ENCODE results near the gene TBX1. TPM values are rescaled to one million over a fixed set of nuclear protein-coding genes. Genes with fewer than 3 reads are reported as not detected.

TBX1 gene
- total and polyA plus RNA-seq, 2 of the 8 experiments (the other 6 are each of a cell fraction or from before 2014, with no cell fraction given) = 0.28 TPM; not detected in 1

DNA sequence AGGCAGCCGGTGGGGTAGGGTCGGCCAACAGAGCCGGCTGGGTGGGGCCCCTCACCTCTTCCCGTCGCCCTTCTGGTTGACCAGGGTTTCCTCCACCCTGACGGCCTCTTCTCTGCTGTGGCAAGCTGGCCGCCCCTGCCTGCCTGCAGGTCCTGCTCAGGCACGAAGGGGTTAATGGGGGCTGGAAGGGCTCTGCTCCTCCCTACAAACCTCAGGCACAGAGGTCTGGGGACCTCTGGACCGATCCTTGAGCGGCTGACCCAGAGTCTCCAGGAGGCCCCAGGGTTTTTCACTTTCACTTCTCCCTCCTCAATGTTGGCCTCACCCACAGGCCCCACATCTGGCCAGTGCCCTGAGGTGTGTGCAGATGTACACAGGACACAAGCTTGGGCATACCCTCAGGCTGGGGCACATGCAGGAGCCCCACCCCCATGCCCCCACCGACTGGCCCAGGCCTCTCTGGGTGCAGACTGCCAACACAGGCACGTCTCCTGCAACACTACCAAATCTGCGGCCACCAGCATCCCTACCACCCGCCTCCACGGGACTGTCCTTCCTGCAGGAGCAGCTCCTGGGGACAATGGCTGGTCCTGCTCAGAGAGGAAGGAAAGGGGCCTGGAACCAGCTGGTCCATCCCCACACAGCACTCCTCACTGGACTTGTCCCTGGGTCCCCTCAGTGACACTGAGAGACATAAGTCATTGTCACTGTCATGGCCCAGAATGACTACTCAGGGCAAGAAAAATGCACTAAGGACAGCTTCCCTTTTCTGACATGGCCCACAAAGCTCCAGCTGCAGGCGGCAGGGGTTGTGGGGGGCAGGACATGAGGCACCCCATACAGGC lies 3.2 kb upstream of the TBX1 start:
- Histone ChIP-seq H4K5ac (ENCODE audit: insufficient read length, low read depth, low read length) (no peak overlapping the region), H2AK5ac (ENCODE audit: low read depth, low read length) (no peak overlapping the region), H2BK12ac (ENCODE audit: low read depth, low read length) (peak overlapping the region; percentile 50; the same call in 1 of the 2 replicates), H3K14ac (ENCODE audit: insufficient read length) (no peak overlapping the region), H3K36me3 (ENCODE audit: control insufficient read depth in 2 of 4, insufficient read depth in 4 of 4, low read length in 3 of 4) (peaks cover 0 to 20% (median 0%) of the 10 kb centered on the region in 4 experiments; a peak in 1 of 8 replicates), H3K79me1 (ENCODE audit: low read depth, low read length) (no peaks in the 10 kb centered on the region), H3K79me2 (ENCODE audit: control insufficient read depth in 1 of 2, insufficient read depth in 2 of 2, low read length in 2 of 2) (no peaks in the 10 kb centered on the region), H2BK20ac (ENCODE audit: low read length) (no peak overlapping the region), H2BK120ac (replicated peaks; ENCODE audit: low read depth, low read length) (no peak overlapping the region), H3K23me2 (ENCODE audit: low read depth, low read length) (no peaks in the 10 kb centered on the region; the same call in 1 of the 2 replicates), H3K4me2 (ENCODE audit: insufficient read depth in 1 of 2, low read depth in 2 of 2, low read length in 2 of 2) (peak overlapping the region; percentile 18 to 67; a peak in 2 of 4 replicates), H3K4me3 (ENCODE audit: extremely low read depth in 1 of 4, insufficient read depth in 2 of 4, low read depth in 3 of 4, low read length in 4 of 4) (peak overlapping the region in 3 of 4 experiments; percentile 4 to 56 (median 10); a peak in 4 of 8 replicates), H3K27me3 (replicated peaks in 1 of 4; ENCODE audit: control insufficient read depth in 3 of 4, extremely low read depth in 1 of 4, insufficient read depth in 3 of 4, low read length in 3 of 4) (peaks cover 85 to 97% (median 91%) of the 10 kb centered on the region in 4 experiments), H3K56ac (replicated peaks; ENCODE audit: insufficient read length, low read depth, low read length) (no peak overlapping the region), H3K9ac (replicated peaks in 1 of 4; ENCODE audit: extremely low read depth in 1 of 4, low read depth in 3 of 4, low read length in 3 of 4) (no peak overlapping the region), H4K8ac (ENCODE audit: extremely low read depth, insufficient read depth, low read length) (no peak overlapping the region; the same call in 1 of the 2 replicates), H2BK15ac (ENCODE audit: low read length) (peak overlapping the region; percentile 88; the same call in 1 of the 2 replicates), H2BK5ac (ENCODE audit: low read depth, low read length) (no peak overlapping the region), H4K91ac (replicated peaks; ENCODE audit: insufficient read length, low read length) (no peak overlapping the region), H3K27ac (ENCODE audit: low read depth, low read length) (no peak overlapping the region), H3K4me1 (replicated peaks in 1 of 4; ENCODE audit: control insufficient read depth in 3 of 4, insufficient read depth in 4 of 4, low read length in 3 of 4) (peaks cover 0 to 44% (median 19%) of the 10 kb centered on the region in 4 experiments; a peak in 5 of 7 replicates), H3K23ac (ENCODE audit: insufficient read length) (no peak overlapping the region), H4K20me1 (replicated peaks in 1 of 2; ENCODE audit: control insufficient read depth in 1 of 2, insufficient read depth in 2 of 2, low read length in 2 of 2) (peaks cover 18 to 34% of the 10 kb centered on the region in 2 experiments), H3K18ac (ENCODE audit: extremely low read depth, low read length) (no peak overlapping the region), H3K9me3 (ENCODE audit: insufficient read depth in 2 of 2, low read depth in 1 of 2, low read length in 1 of 2) (no peaks in the 10 kb centered on the region), H2AFZ (ENCODE audit: low read length) (no peak overlapping the region), H3K4ac (replicated peaks; ENCODE audit: insufficient read length, low read depth, low read length) (no peak overlapping the region)
- POLR2A ChIA-PET (ENCODE audit: partially characterized antibody) = interaction anchor here (0.6 to 3.8 kb wide), 4 partner anchors 8 to 61 kb away, joined by 3 to 21 read pairs (median 4); no protein-coding TSS in a partner anchor
- 10% methylated on average over 15 of the region's 16 CpGs; no CpG with 5 or more reads in 1 of the 2 experiments for WGBS, 2 experiments (ENCODE audit: extremely low coverage in 1 of 2, insufficient coverage in 1 of 2, insufficient read length in 1 of 2, insufficient replicate concordance in 2 of 2, low coverage in 1 of 2, low lambda C conversion rate in 2 of 2, missing lambda C conversion rate in 1 of 2)
- CTCF ChIA-PET (ENCODE audit: partially characterized antibody) = interaction anchor here (0.7 to 16.5 kb wide), 15 partner anchors 10 to 196 kb away, joined by 3 to 168 read pairs (median 4); partner anchors contain the start of gene GP1BB
- FAIRE-seq (no peak), DNase-seq (ENCODE audit: low read depth in 1 of 2, low spot score in 2 of 2) (peak in 1 of 2 experiments; percentile 76)
- TF ChIP-seq KDM1A (IDR thresholded peaks at IDR 0.05; ENCODE audit: borderline replicate concordance, low read length) = no peak
- TF ChIP-seq GABPA (IDR thresholded peaks at IDR 0.05; ENCODE audit: borderline replicate concordance, insufficient read depth, low read length) = no peak
- TF ChIP-seq CTBP2 (IDR thresholded peaks at IDR 0.05; ENCODE audit: borderline replicate concordance, insufficient read depth, insufficient read length, low read length) = no peak
- TF ChIP-seq TAF1 (IDR thresholded peaks at IDR 0.05; ENCODE audit: low read depth, low read length) = no peak
- TF ChIP-seq, protein P1, sequence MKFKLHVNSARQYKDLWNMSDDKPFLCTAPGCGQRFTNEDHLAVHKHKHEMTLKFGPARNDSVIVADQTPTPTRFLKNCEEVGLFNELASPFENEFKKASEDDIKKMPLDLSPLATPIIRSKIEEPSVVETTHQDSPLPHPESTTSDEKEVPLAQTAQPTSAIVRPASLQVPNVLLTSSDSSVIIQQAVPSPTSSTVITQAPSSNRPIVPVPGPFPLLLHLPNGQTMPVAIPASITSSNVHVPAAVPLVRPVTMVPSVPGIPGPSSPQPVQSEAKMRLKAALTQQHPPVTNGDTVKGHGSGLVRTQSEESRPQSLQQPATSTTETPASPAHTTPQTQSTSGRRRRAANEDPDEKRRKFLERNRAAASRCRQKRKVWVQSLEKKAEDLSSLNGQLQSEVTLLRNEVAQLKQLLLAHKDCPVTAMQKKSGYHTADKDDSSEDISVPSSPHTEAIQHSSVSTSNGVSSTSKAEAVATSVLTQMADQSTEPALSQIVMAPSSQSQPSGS (IDR thresholded peaks at IDR 0.05; ENCODE audit: low read length) = no peak
- TF ChIP-seq CBX8 (IDR thresholded peaks at IDR 0.05; ENCODE audit: borderline replicate concordance, low read depth, low read length) = 0 out of 2 replicates have a peak, but pooled peaks have one; percentile 40
- no peak for TF ChIP-seq RBBP5 (IDR thresholded peaks at IDR 0.05; ENCODE audit: borderline replicate concordance, low read depth, low read length)
- TF ChIP-seq KDM4A (IDR thresholded peaks at IDR 0.05; ENCODE audit: low read depth, low read length, severe bottlenecking) = peak; percentile 7
